Measurements from ENCODE around the gene RBM48. TPM values are rescaled to one million over a fixed set of nuclear protein-coding genes. Genes with fewer than 3 reads are reported as not detected.
A peak's percentile ranks its signal among the peaks of the same experiment; 100 is the strongest.
"Not testable (repeated sequence)": the region's sequence is repeated elsewhere in the genome, so short reads cannot be mapped to it uniquely, and the experiment has no call there.

RBM48 gene
- total RNA-seq = 10 to 100 TPM; 32.2 to 42.4 (median 35.7) TPM
- 26.2 TPM for total RNA-seq (2013)

GRCh38 chr7:92528188-92528957, at the start of gene RBM48, which contains the start of gene PEX1:
Gene RBM48, plus strand, starts transcription at chr7:92528795. Its CDS starts 19 bp downstream, at chr7:92528814.
Gene PEX1, minus strand, starts transcription at chr7:92528520. Its CDS starts 85 bp downstream, at chr7:92528435.
- H3K27ac ChIP-seq (ENCODE audit: low read length) = peak within 1 kb of the TSS; percentile 79
- no peaks in the 10 kb centered on the region for H3K9me3 ChIP-seq (ENCODE audit: control insufficient read depth, insufficient read depth, low read length)
- Mint-ChIP-seq H3K9me3 (no peaks in the 10 kb centered on the region), H3K27me3 (ENCODE audit: low read depth in 2 of 2) (no peaks in the 10 kb centered on the region), H3K4me1 (peaks cover 22 to 31% of the 10 kb centered on the region in 2 donors), H3K36me3 (peaks cover 24% of the 10 kb centered on the region), H3K27ac (peak within 1 kb of the TSS; percentile 90 to 97), H3K4me3 (peak within 1 kb of the TSS; percentile 97)
- ATAC-seq (peak; percentile 91 to 97 (median 92)), DNase-seq (peak; percentile 89 to 98)
- under 1% methylated on average over 78 of the region's 79 CpGs for WGBS (ENCODE audit: insufficient coverage)
- intact Hi-C loops (cut with micrococcal nuclease) = loop anchor here (1.0 to 10.0 kb wide), 7 partner anchors 62 to 590 kb away; partner anchors contain the start of genes AKAP9, CYP51A1 and FAM133B
- peak; percentile 28 for TF ChIP-seq CTCF (IDR thresholded peaks at IDR 0.05)
- peak within 1 kb of the TSS; percentile 67 for H3K4me3 ChIP-seq (ENCODE audit: low read length)
- peaks cover 3% of the 10 kb centered on the region for H3K4me1 ChIP-seq (ENCODE audit: control insufficient read depth, insufficient read depth, low read length)
- peaks cover 23% of the 10 kb centered on the region for H3K36me3 ChIP-seq (ENCODE audit: control insufficient read depth, insufficient read depth, low read length)
- H3K27me3 ChIP-seq (ENCODE audit: control insufficient read depth, insufficient read depth, low read length) = no peaks in the 10 kb centered on the region

GRCh38 chr7:92479146-92479545, 49.4 kb upstream of the RBM48 start:
- H3K4me3 ChIP-seq (ENCODE audit: low read length); intact Hi-C loops (cut with micrococcal nuclease); H3K9me3 Mint-ChIP-seq; H3K36me3 Mint-ChIP-seq; H3K9me3 ChIP-seq (ENCODE audit: control insufficient read depth, insufficient read depth, low read length); ATAC-seq; H3K27ac ChIP-seq (ENCODE audit: low read length); H3K27ac Mint-ChIP-seq; H3K36me3 ChIP-seq (ENCODE audit: control insufficient read depth, insufficient read depth, low read length); H3K4me3 Mint-ChIP-seq; H3K27me3 ChIP-seq (ENCODE audit: control insufficient read depth, insufficient read depth, low read length); H3K27me3 Mint-ChIP-seq (ENCODE audit: low read depth in 2 of 2); DNase-seq; H3K4me1 Mint-ChIP-seq; H3K4me1 ChIP-seq (ENCODE audit: control insufficient read depth, insufficient read depth, low read length): not testable (repeated sequence)
- WGBS (ENCODE audit: insufficient coverage) = 92% methylated on average over 4 of the region's 4 CpGs

- H3K27ac ChIP-seq (ENCODE audit: low read length); intact Hi-C loops (cut with micrococcal nuclease); ATAC-seq; H3K4me1 ChIP-seq (ENCODE audit: control insufficient read depth, insufficient read depth, low read length); H3K4me3 Mint-ChIP-seq; H3K9me3 ChIP-seq (ENCODE audit: control insufficient read depth, insufficient read depth, low read length); H3K27me3 ChIP-seq (ENCODE audit: control insufficient read depth, insufficient read depth, low read length); DNase-seq; H3K9me3 Mint-ChIP-seq; H3K36me3 Mint-ChIP-seq; H3K4me3 ChIP-seq (ENCODE audit: low read length); H3K4me1 Mint-ChIP-seq; H3K27ac Mint-ChIP-seq; H3K27me3 Mint-ChIP-seq (ENCODE audit: low read depth in 2 of 2): not testable (repeated sequence)
- peaks cover 30% of the 10 kb centered on the region for H3K36me3 ChIP-seq (ENCODE audit: control insufficient read depth, insufficient read depth, low read length)
- 93% methylated on average over 6 of the region's 6 CpGs for WGBS (ENCODE audit: insufficient coverage)
Observed at GRCh38 chr7:92483624-92484023, 45.0 kb upstream of the RBM48 start.

GRCh38 chr7:92484226-92484625, 44.4 kb upstream of the RBM48 start:
- H3K36me3 Mint-ChIP-seq; DNase-seq; H3K27ac Mint-ChIP-seq; H3K4me1 Mint-ChIP-seq; intact Hi-C loops (cut with micrococcal nuclease); H3K9me3 ChIP-seq (ENCODE audit: control insufficient read depth, insufficient read depth, low read length); H3K4me3 ChIP-seq (ENCODE audit: low read length); ATAC-seq; H3K27ac ChIP-seq (ENCODE audit: low read length); H3K27me3 ChIP-seq (ENCODE audit: control insufficient read depth, insufficient read depth, low read length); H3K9me3 Mint-ChIP-seq; H3K27me3 Mint-ChIP-seq (ENCODE audit: low read depth in 2 of 2); H3K4me1 ChIP-seq (ENCODE audit: control insufficient read depth, insufficient read depth, low read length); H3K4me3 Mint-ChIP-seq: not testable (repeated sequence)
- H3K36me3 ChIP-seq (ENCODE audit: control insufficient read depth, insufficient read depth, low read length) = peaks cover 35% of the 10 kb centered on the region
- WGBS (ENCODE audit: insufficient coverage) = 99% methylated on average over 6 of the region's 6 CpGs

All from natural killer cell (primary cell).